ENCODE results near the gene PCBP4. TPM values are rescaled to one million over a fixed set of nuclear protein-coding genes. Genes with fewer than 3 reads are reported as not detected.

PCBP4 gene
- total RNA-seq, 1 donor, result 29.4 TPM

DNA sequence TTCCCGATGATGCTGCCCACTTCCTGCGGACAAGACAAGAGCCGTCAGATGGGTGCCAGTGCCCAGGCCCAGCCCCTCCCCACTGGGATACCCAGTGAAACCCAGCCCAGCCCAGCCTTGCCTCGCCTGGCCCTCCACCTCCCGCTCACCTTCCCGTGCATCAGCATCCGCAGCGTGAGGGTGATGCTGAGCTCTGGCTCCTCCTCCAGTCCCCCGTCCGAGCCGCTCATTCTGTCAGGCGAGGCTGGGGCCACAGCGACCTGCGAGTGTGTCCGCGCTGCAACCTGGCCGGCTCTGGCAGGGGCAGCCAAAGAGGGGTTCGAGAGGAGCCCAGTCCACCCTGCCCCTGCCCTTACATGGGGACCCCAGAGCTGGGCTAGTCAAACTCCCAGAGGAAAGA lies 6.2 kb downstream of the PCBP4 start:
- TF ChIP-seq, protein P1, sequence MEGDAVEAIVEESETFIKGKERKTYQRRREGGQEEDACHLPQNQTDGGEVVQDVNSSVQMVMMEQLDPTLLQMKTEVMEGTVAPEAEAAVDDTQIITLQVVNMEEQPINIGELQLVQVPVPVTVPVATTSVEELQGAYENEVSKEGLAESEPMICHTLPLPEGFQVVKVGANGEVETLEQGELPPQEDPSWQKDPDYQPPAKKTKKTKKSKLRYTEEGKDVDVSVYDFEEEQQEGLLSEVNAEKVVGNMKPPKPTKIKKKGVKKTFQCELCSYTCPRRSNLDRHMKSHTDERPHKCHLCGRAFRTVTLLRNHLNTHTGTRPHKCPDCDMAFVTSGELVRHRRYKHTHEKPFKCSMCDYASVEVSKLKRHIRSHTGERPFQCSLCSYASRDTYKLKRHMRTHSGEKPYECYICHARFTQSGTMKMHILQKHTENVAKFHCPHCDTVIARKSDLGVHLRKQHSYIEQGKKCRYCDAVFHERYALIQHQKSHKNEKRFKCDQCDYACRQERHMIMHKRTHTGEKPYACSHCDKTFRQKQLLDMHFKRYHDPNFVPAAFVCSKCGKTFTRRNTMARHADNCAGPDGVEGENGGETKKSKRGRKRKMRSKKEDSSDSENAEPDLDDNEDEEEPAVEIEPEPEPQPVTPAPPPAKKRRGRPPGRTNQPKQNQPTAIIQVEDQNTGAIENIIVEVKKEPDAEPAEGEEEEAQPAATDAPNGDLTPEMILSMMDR (IDR thresholded peaks at IDR 0.05; ENCODE audit: insufficient read depth, low read depth, low read length), result no peak
- no peak for DNase-seq (ENCODE audit: low read depth)
- H3K4me3 ChIP-seq (ENCODE audit: low read depth, low read length), result no peak overlapping the region

DNA sequence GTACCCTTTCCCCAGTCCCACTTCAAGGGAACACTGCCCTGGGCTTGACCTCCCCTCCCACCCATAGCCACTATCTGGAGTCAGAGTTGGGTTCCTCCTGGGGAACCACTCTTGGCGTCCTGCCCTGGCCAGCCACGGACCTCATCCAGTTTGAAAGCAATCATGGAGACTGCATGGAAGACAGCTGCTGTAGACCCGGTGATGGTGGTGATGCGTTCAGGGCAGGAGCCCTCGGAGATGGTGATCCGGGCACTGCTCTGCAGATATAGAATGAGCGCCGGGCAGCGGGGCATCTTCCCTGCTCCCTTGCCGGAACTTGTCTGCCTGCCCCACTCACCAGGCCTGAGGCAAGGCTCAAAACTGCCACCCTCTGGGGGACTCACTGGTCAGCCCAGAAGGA lies 6.9 kb downstream of the PCBP4 start:
- H3K4me3 ChIP-seq (ENCODE audit: low read depth, low read length), result no peak overlapping the region
- TF ChIP-seq, protein P1 (IDR thresholded peaks at IDR 0.05; ENCODE audit: insufficient read depth, low read depth, low read length), result no peak
- DNase-seq (ENCODE audit: low read depth), result no peak

DNA sequence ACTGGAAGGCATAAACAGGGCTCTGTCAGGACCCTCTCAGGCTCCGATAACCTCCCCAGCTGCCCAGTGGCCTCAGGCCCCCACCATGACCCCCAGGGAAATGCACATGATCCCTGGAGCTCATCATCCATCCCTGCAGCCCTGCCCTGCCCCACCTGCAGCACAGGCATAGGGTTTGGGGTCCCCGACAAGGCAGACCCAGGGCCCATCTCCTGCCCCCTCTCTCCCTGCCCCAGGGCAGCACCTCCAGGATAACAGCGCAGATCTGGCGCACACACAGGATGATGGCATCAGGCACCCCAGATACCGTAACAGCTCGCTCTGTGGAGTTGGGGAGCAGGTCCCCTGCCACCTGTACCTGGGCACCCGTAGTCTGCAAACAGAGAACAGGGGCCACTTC lies 7.6 kb downstream of the PCBP4 start:
- no peak for DNase-seq (ENCODE audit: low read depth)
- TF ChIP-seq, protein P1 (IDR thresholded peaks at IDR 0.05; ENCODE audit: insufficient read depth, low read depth, low read length), result no peak
- no peak overlapping the region for H3K4me3 ChIP-seq (ENCODE audit: low read depth, low read length)

DNA sequence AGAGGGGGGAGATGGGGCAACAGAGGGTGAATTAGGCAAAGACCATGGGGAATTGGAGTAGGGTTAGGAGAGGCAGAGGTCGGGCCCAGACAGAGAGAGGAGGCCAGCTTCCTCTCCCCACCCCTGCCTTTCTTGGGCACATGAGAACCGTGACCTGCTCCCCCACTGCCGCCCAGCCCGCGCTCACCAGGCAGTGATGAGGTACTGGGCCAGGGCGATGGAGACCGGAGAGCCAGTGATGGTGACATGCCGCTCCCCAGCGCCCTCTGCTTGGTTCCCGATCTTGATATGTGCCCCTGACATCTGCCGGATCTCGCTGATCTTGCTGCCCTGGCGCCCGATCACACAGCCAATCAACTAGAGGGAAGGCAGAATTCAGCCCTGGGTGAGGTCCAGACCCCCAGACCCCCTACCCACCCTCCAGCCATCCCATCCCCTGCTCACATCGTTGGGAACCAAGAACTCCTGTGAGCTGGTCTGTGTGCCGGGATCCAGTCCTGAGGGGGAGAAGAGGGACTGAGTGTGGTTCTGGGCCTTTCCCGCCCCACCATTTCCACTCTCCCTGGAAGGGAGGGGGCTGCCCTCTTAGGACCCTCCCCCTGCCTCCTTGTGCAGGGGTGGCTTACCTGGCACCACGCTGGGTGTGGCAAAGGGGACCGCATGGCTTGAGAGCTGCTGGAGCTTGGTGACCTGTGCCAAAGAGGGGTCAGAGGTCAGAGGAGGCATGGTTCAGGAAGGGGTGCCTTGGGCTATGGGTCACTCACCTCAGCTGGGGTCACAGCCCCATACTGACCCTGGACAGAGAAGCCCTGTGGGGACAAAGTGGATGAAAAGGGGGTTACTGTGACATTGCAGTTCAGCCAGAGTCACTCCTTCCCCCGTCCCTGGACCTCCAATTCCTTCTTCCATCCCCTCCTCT lies 8.4 kb downstream of the PCBP4 start:
- DNase-seq (ENCODE audit: low read depth), result no peak
- no peak overlapping the region for H3K4me3 ChIP-seq (ENCODE audit: low read depth, low read length)

DNA sequence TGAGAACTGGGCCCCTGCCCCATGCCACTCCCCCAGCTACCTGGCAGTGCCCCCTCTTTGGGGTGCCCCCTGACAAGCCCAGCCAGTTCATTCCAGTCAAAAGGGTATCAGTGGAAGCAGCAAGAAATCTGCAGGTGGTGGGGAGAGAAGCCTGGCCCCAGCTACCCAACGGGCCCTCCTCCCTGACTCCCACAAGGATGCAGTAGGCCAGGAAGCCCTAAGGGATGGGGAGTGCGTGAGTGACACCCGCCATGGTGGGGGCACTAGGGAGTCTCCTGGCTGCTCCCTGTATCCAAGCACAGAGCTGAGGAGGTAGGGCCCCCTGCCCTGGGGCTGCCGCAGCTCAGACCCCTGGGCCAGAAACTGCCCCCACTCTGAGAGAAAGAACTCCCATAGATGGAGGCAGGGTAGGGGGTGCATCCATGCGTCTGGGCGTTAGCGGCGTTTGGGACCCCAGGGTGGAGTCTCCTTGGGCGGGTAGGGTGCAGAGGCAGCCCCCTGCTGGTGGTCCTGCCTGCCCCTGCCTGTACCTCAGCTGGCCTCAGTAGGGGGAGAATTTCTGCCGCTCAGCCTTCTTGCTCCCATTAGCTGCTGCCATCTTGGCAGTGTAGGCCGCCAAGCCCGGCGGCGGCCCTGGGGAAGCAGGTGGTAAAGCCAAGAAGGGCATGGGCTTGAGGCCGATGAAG lies 9.6 kb downstream of the PCBP4 start:
- no peak overlapping the region for H3K4me3 ChIP-seq (ENCODE audit: low read depth, low read length)
- TF ChIP-seq, protein P1 (IDR thresholded peaks at IDR 0.05; ENCODE audit: insufficient read depth, low read depth, low read length), result no peak
- DNase-seq (ENCODE audit: low read depth), result no peak

More for the DNA sequence above, 8.4 kb downstream of the PCBP4 start:
- TF ChIP-seq, protein P1 (IDR thresholded peaks at IDR 0.05; ENCODE audit: insufficient read depth, low read depth, low read length), result no peak

DNA sequence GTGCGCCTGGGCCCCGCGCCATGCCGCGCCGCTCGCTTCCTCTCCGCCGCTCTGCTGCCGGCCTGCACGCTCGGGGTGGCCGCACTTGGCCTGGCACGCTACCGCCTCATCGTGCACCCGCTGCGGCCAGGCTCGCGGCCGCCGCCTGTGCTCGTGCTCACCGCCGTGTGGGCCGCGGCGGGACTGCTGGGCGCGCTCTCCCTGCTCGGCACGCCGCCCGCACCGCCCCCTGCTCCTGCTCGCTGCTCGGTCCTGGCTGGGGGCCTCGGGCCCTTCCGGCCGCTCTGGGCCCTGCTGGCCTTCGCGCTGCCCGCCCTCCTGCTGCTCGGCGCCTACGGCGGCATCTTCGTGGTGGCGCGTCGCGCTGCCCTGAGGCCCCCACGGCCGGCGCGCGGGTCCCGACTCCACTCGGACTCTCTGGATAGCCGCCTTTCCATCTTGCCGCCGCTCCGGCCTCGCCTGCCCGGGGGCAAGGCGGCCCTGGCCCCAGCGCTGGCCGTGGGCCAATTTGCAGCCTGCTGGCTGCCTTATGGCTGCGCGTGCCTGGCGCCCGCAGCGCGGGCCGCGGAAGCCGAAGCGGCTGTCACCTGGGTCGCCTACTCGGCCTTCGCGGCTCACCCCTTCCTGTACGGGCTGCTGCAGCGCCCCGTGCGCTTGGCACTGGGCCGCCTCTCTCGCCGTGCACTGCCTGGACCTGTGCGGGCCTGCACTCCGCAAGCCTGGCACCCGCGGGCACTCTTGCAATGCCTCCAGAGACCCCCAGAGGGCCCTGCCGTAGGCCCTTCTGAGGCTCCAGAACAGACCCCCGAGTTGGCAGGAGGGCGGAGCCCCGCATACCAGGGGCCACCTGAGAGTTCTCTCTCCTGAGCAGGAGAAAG lies 11.1 kb downstream of the PCBP4 start:
- TF ChIP-seq, protein P1 (IDR thresholded peaks at IDR 0.05; ENCODE audit: insufficient read depth, low read depth, low read length), result peak; percentile 30
- no peak overlapping the region for H3K4me3 ChIP-seq (ENCODE audit: low read depth, low read length)
- peak; percentile 42 for DNase-seq (ENCODE audit: low read depth)
